WTC11 (cell line): ENCODE data around the gene THUMPD3. TPM values are rescaled to one million over a fixed set of nuclear protein-coding genes. Genes with fewer than 3 reads are reported as not detected.
A peak's percentile ranks its signal among the peaks of the same experiment; 100 is the strongest.

Experiments used
- ATAC-seq: fragments of 200-7000 bp; cut with Tn5 transposase; 2 replicates; pipeline ENCODE4 v1.10.0; 2021; ENCODE audit warnings: mild to moderate bottlenecking, moderate library complexity
- Bru-seq: library from RNA; stranded (reverse); fragments of 400-500 nt; gene quantifications from one replicate; lab custom pipeline; 2021; lab: Mats Ljungman, UMichigan
- CTCF ChIA-PET: fragments of 300-600 bp; sonication (Branson Sonifier 250); formaldehyde crosslinking; loops from one replicate; lab custom pipeline; 2021; ENCODE audit warnings: antibody characterized with exemption; lab: Charles Lee
- POLR2A ChIA-PET: fragments of 350-600 bp; sonication (Branson Sonifier 250); formaldehyde crosslinking; loops from one replicate; lab custom pipeline; 2021; ENCODE audit warnings: antibody characterized with exemption; lab: Charles Lee
- DNase-seq: peaks from one replicate; pipeline ENCODE4 v3.0.0; 2021; ENCODE audit warnings: low spot score
- H3K27ac Mint-ChIP-seq: 2 replicates; pipeline ENCODE4 v1.8.0; 2021; ENCODE audit warnings: mixed read lengths
- H3K27me3 Mint-ChIP-seq: 2 replicates; pipeline ENCODE4 v1.8.0; 2021; ENCODE audit warnings: low read depth, mild to moderate bottlenecking, moderate library complexity, mixed read lengths
- H3K36me3 Mint-ChIP-seq: 2 replicates; pipeline ENCODE4 v1.8.0; 2021; ENCODE audit warnings: mixed read lengths
- H3K4me1 Mint-ChIP-seq: 2 replicates; pipeline ENCODE4 v1.8.0; 2022; ENCODE audit warnings: mixed read lengths
- H3K4me3 Mint-ChIP-seq: 2 replicates; pipeline ENCODE4 v1.8.0; 2021; ENCODE audit warnings: mild to moderate bottlenecking, moderate library complexity, mixed read lengths
- H3K9me3 Mint-ChIP-seq: 2 replicates; pipeline ENCODE4 v1.8.0; 2021; ENCODE audit warnings: mixed read lengths
- CBFB ChIP-seq: sonication (generic); formaldehyde crosslinking; IDR thresholded peaks from 2 replicates; pipeline ENCODE4 v1.8.1; 2022; ENCODE audit warnings: mild to moderate bottlenecking, low read depth, missing genetic modification reagents
- JAZF1 ChIP-seq: fragments of 250-450 bp; sonication (Bioruptor Pico); IDR thresholded peaks from 2 replicates; pipeline ENCODE4 v1.9.0; 2021; ENCODE audit warnings: moderate library complexity, mild to moderate bottlenecking, inconsistent platforms
- MXD4 ChIP-seq: fragments of 250-450 bp; sonication (Bioruptor Pico); IDR thresholded peaks from 2 replicates; pipeline ENCODE4 v1.8.0; 2021; ENCODE audit warnings: mild to moderate bottlenecking, moderate library complexity, borderline replicate concordance
- NFYB ChIP-seq: sonication (generic); formaldehyde crosslinking; conservative IDR thresholded peaks from 2 replicates; pipeline ENCODE4 v1.8.0; 2022; ENCODE audit warnings: low read depth, missing genetic modification reagents
- NR1H2 ChIP-seq: sonication (generic); formaldehyde crosslinking; IDR thresholded peaks from 2 replicates; pipeline ENCODE4 v1.9.0; 2021; ENCODE audit warnings: mild to moderate bottlenecking, moderate library complexity, missing genetic modification reagents
- PRRX2 ChIP-seq: fragments of 250-450 bp; sonication (Bioruptor Pico); IDR thresholded peaks from 2 replicates; pipeline ENCODE4 v1.8.0; 2021; ENCODE audit warnings: mild to moderate bottlenecking
- RELA ChIP-seq: sonication (generic); formaldehyde crosslinking; IDR thresholded peaks from 2 replicates; pipeline ENCODE4 v1.8.1; 2022; ENCODE audit warnings: missing genetic modification reagents, mild to moderate bottlenecking, borderline replicate concordance
- SMAD3 ChIP-seq: sonication (generic); formaldehyde crosslinking; IDR thresholded peaks from 2 replicates; pipeline ENCODE4 v1.8.0; 2022; ENCODE audit warnings: missing genetic modification reagents, mild to moderate bottlenecking, borderline replicate concordance
- SOX15 ChIP-seq: fragments of 250-450 bp; sonication (Bioruptor Pico); IDR thresholded peaks from 2 replicates; pipeline ENCODE4 v1.9.0; 2021; ENCODE audit warnings: mild to moderate bottlenecking
- ZNF416 ChIP-seq: fragments of 250-450 bp; sonication (Bioruptor Pico); IDR thresholded peaks from 2 replicates; pipeline ENCODE4 v1.9.0; 2021; ENCODE audit warnings: mild to moderate bottlenecking, inconsistent platforms
- long read RNA-seq, 3 experiments: library from RNA in 1 of 3; library from capped mRNA in 1 of 3; library from polyadenylated mRNA in 1 of 3; unstranded in 2 of 3; stranded (forward) in 1 of 3; transcript quantifications; one replicate each; pipeline ENCODE4 v2.0.0, GENCODE V29; 2021
- total RNA-seq: library from RNA; stranded (reverse); gene quantifications from 3 replicates; pipeline ENCODE4 v1.2.3, GENCODE V29; 2021
- TF ChIP-seq, protein P1 (sequence below): sonication (generic); formaldehyde crosslinking; IDR thresholded peaks from 2 replicates; pipeline ENCODE4 v1.8.1; 2023; ENCODE audit warnings: mild to moderate bottlenecking, missing genetic modification reagents, moderate library complexity
- TF ChIP-seq, protein P2 (sequence below): sonication (generic); formaldehyde crosslinking; conservative IDR thresholded peaks from 2 replicates; pipeline ENCODE4 v1.8.1; 2023; ENCODE audit warnings: mild to moderate bottlenecking, low read depth, missing genetic modification reagents, moderate library complexity
- TF ChIP-seq, protein P3 (sequence below): fragments of 200-600 bp; IDR thresholded peaks from 2 replicates; pipeline ENCODE4 v1.8.0; 2022; ENCODE audit warnings: antibody characterized with exemption
- TF ChIP-seq, protein P4 (sequence below): fragments of 250-450 bp; sonication (Bioruptor Pico); IDR thresholded peaks from 2 replicates; pipeline ENCODE4 v1.8.0; 2021; ENCODE audit warnings: mild to moderate bottlenecking
- TF ChIP-seq, protein P5 (sequence below): sonication (generic); formaldehyde crosslinking; IDR thresholded peaks from 2 replicates; pipeline ENCODE4 v1.8.0; 2022; ENCODE audit warnings: mild to moderate bottlenecking, missing genetic modification reagents
- TF ChIP-seq, protein P6 (sequence below): sonication (generic); formaldehyde crosslinking; IDR thresholded peaks from 2 replicates; pipeline ENCODE4 v1.8.0; 2023; ENCODE audit warnings: mild to moderate bottlenecking, missing genetic modification reagents
- TF ChIP-seq, protein P7 (sequence below): sonication (generic); formaldehyde crosslinking; IDR thresholded peaks from 2 replicates; pipeline ENCODE4 v1.8.1; 2022; ENCODE audit warnings: mild to moderate bottlenecking, moderate library complexity, missing genetic modification reagents

The THUMPD3 gene, protein sequence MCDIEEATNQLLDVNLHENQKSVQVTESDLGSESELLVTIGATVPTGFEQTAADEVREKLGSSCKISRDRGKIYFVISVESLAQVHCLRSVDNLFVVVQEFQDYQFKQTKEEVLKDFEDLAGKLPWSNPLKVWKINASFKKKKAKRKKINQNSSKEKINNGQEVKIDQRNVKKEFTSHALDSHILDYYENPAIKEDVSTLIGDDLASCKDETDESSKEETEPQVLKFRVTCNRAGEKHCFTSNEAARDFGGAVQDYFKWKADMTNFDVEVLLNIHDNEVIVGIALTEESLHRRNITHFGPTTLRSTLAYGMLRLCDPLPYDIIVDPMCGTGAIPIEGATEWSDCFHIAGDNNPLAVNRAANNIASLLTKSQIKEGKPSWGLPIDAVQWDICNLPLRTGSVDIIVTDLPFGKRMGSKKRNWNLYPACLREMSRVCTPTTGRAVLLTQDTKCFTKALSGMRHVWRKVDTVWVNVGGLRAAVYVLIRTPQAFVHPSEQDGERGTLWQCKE
- total RNA-seq: 55.2 to 67.5 TPM (median 66.0 TPM) in 3 replicates
- percentile 85 among the genes with signal in this experiment for Bru-seq, nascent RNA
- long read RNA-seq, experiment 1, transcript THUMPD3-206 (10 exons, 2,877 nt): minor isoform, 73 of 233 reads
- long read RNA-seq, experiment 1, transcript THUMPD3-201 (10 exons, 3,961 nt): major isoform, 74 of 233 reads
- long read RNA-seq, experiment 1, transcript THUMPD3-210 (10 exons, 2,390 nt): minor isoform, 6 of 233 reads
- long read RNA-seq, experiment 1, partial matches to known transcripts: 9 of 233 reads
- long read RNA-seq, experiment 1, other reads (novel, unspliced or antisense): 70 of 233 reads
- long read RNA-seq, experiment 2, transcript THUMPD3-201 (10 exons, 3,961 nt): minor isoform, 5 of 53 reads
- long read RNA-seq, experiment 2, transcript THUMPD3-206 (10 exons, 2,877 nt): major isoform, 8 of 53 reads
- long read RNA-seq, experiment 2, partial matches to known transcripts: 18 of 53 reads
- long read RNA-seq, experiment 2, other reads (novel, unspliced or antisense): 19 of 53 reads
- long read RNA-seq, experiment 3, transcript THUMPD3-206 (10 exons, 2,877 nt): major isoform, 25 of 74 reads
- long read RNA-seq, experiment 3, transcript THUMPD3-201 (10 exons, 3,961 nt): minor isoform, 22 of 74 reads
- long read RNA-seq, experiment 3, partial matches to known transcripts: 6 of 74 reads
- long read RNA-seq, experiment 3, other reads (novel, unspliced or antisense): 21 of 74 reads

DNA sequence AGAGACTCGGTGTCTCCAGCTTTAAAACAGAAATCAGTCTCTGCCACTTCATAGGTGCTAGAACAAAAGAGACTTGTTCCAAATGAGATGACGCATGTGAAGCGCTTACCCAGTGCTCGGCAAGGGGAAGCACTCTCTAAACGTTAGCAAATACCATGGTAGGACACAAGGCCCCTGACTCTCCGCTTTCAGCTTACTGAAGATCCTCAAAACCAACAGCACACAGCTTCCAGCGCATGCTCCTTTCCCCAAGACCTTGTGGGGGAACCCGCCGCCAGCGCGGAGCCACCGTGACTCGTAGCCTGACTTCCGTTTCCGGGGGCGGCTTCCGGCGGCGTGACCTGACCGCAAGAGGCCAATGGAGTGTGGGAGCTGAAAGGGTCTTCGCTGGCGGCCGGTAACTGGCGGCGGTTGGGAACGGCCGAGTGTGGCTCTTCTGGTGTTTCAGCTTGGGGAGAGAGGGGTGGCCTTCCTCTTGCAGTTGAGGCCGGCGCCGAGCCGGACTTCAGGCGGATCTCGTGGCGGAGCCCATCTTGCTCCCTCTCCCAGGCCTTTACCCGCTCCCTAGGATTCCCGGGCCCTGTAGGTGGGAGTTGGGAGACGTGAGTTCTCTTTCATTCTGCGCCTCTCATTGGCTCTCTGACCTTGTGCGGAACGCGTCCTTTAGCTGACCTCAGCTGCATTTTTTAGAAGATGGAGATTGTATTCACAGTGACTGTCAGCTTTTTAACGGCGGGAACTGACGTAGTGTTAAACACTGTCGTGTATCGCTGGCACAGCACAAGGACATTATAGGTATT lies at the start of gene THUMPD3:
TSS of gene THUMPD3 (plus strand) at position 324 of the 800 bp plus-strand sequence. CDS start 2,015 bp downstream, outside the sequence.
- Mint-ChIP-seq H3K4me3 (peak within 1 kb of the TSS; percentile 86), H3K36me3 (peaks cover 32% of the 10 kb centered on the region), H3K27ac (peak within 1 kb of the TSS; percentile 94), H3K4me1 (peaks cover 8% of the 10 kb centered on the region), H3K9me3 (no peaks in the 10 kb centered on the region), H3K27me3 (peaks cover 5% of the 10 kb centered on the region)
- CTCF ChIA-PET: interaction anchor here (0.8 to 3.2 kb wide), 11 partner anchors 8 to 391 kb away, joined by 3 to 43 read pairs (median 4); no protein-coding TSS in a partner anchor
- POLR2A ChIA-PET: interaction anchor here (0.5 to 2.9 kb wide), 12 partner anchors 9 to 748 kb away, joined by 3 to 36 read pairs (median 4); partner anchors contain the start of gene SETD5
- ATAC-seq (peak; percentile 96), DNase-seq (peak; percentile 89)
- TF ChIP-seq, protein P1, sequence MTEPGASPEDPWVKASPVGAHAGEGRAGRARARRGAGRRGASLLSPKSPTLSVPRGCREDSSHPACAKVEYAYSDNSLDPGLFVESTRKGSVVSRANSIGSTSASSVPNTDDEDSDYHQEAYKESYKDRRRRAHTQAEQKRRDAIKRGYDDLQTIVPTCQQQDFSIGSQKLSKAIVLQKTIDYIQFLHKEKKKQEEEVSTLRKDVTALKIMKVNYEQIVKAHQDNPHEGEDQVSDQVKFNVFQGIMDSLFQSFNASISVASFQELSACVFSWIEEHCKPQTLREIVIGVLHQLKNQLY (CRISPR knock-in tag): no peak
- TF ChIP-seq PRRX2 (no peak), SMAD3 (CRISPR knock-in tag) (peak; percentile 87), ZNF416 (CRISPR knock-in tag) (no peak), NR1H2 (CRISPR knock-in tag) (peak; percentile 82), CBFB (CRISPR knock-in tag) (no peak), JAZF1 (CRISPR knock-in tag) (no peak), SOX15 (CRISPR knock-in tag) (no peak), NFYB (CRISPR knock-in tag) (peak; percentile 38; the same call in 1 of the 2 replicates), MXD4 (no peak), RELA (CRISPR knock-in tag) (no peak)
- TF ChIP-seq, protein P2, sequence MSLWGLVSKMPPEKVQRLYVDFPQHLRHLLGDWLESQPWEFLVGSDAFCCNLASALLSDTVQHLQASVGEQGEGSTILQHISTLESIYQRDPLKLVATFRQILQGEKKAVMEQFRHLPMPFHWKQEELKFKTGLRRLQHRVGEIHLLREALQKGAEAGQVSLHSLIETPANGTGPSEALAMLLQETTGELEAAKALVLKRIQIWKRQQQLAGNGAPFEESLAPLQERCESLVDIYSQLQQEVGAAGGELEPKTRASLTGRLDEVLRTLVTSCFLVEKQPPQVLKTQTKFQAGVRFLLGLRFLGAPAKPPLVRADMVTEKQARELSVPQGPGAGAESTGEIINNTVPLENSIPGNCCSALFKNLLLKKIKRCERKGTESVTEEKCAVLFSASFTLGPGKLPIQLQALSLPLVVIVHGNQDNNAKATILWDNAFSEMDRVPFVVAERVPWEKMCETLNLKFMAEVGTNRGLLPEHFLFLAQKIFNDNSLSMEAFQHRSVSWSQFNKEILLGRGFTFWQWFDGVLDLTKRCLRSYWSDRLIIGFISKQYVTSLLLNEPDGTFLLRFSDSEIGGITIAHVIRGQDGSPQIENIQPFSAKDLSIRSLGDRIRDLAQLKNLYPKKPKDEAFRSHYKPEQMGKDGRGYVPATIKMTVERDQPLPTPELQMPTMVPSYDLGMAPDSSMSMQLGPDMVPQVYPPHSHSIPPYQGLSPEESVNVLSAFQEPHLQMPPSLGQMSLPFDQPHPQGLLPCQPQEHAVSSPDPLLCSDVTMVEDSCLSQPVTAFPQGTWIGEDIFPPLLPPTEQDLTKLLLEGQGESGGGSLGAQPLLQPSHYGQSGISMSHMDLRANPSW (CRISPR knock-in tag): no peak
- TF ChIP-seq, protein P3, sequence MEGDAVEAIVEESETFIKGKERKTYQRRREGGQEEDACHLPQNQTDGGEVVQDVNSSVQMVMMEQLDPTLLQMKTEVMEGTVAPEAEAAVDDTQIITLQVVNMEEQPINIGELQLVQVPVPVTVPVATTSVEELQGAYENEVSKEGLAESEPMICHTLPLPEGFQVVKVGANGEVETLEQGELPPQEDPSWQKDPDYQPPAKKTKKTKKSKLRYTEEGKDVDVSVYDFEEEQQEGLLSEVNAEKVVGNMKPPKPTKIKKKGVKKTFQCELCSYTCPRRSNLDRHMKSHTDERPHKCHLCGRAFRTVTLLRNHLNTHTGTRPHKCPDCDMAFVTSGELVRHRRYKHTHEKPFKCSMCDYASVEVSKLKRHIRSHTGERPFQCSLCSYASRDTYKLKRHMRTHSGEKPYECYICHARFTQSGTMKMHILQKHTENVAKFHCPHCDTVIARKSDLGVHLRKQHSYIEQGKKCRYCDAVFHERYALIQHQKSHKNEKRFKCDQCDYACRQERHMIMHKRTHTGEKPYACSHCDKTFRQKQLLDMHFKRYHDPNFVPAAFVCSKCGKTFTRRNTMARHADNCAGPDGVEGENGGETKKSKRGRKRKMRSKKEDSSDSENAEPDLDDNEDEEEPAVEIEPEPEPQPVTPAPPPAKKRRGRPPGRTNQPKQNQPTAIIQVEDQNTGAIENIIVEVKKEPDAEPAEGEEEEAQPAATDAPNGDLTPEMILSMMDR: no peak
- TF ChIP-seq, protein P4, sequence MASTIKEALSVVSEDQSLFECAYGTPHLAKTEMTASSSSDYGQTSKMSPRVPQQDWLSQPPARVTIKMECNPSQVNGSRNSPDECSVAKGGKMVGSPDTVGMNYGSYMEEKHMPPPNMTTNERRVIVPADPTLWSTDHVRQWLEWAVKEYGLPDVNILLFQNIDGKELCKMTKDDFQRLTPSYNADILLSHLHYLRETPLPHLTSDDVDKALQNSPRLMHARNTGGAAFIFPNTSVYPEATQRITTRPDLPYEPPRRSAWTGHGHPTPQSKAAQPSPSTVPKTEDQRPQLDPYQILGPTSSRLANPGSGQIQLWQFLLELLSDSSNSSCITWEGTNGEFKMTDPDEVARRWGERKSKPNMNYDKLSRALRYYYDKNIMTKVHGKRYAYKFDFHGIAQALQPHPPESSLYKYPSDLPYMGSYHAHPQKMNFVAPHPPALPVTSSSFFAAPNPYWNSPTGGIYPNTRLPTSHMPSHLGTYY (CRISPR knock-in tag): no peak
- TF ChIP-seq, protein P5, sequence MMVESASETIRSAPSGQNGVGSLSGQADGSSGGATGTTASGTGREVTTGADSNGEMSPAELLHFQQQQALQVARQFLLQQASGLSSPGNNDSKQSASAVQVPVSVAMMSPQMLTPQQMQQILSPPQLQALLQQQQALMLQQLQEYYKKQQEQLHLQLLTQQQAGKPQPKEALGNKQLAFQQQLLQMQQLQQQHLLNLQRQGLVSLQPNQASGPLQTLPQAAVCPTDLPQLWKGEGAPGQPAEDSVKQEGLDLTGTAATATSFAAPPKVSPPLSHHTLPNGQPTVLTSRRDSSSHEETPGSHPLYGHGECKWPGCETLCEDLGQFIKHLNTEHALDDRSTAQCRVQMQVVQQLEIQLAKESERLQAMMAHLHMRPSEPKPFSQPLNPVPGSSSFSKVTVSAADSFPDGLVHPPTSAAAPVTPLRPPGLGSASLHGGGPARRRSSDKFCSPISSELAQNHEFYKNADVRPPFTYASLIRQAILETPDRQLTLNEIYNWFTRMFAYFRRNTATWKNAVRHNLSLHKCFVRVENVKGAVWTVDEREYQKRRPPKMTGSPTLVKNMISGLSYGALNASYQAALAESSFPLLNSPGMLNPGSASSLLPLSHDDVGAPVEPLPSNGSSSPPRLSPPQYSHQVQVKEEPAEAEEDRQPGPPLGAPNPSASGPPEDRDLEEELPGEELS (CRISPR knock-in tag): peak; percentile 91
- TF ChIP-seq, protein P6, sequence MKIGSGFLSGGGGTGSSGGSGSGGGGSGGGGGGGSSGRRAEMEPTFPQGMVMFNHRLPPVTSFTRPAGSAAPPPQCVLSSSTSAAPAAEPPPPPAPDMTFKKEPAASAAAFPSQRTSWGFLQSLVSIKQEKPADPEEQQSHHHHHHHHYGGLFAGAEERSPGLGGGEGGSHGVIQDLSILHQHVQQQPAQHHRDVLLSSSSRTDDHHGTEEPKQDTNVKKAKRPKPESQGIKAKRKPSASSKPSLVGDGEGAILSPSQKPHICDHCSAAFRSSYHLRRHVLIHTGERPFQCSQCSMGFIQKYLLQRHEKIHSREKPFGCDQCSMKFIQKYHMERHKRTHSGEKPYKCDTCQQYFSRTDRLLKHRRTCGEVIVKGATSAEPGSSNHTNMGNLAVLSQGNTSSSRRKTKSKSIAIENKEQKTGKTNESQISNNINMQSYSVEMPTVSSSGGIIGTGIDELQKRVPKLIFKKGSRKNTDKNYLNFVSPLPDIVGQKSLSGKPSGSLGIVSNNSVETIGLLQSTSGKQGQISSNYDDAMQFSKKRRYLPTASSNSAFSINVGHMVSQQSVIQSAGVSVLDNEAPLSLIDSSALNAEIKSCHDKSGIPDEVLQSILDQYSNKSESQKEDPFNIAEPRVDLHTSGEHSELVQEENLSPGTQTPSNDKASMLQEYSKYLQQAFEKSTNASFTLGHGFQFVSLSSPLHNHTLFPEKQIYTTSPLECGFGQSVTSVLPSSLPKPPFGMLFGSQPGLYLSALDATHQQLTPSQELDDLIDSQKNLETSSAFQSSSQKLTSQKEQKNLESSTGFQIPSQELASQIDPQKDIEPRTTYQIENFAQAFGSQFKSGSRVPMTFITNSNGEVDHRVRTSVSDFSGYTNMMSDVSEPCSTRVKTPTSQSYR (CRISPR knock-in tag): peak; percentile 83; the same call in 1 of the 2 replicates
- TF ChIP-seq, protein P7, sequence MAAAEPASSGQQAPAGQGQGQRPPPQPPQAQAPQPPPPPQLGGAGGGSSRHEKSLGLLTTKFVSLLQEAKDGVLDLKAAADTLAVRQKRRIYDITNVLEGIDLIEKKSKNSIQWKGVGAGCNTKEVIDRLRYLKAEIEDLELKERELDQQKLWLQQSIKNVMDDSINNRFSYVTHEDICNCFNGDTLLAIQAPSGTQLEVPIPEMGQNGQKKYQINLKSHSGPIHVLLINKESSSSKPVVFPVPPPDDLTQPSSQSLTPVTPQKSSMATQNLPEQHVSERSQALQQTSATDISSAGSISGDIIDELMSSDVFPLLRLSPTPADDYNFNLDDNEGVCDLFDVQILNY (CRISPR knock-in tag): peak; percentile 82; the same call in 1 of the 2 replicates
